T-cell (primary cell): ENCODE measurements around the gene BOD1L1. TPM values are rescaled to one million over a fixed set of nuclear protein-coding genes. Genes with fewer than 3 reads are reported as not detected.

Experiments
- ATAC-seq, 4 experiments: fragments of 200-7000 bp in 3 of 4; fragments of 150-1000 bp in 1 of 4; cut with Tn5 transposase; replicated peaks in 1 of 4; 1 replicate in 3 of 4; 2 replicates in 1 of 4; pipeline ENCODE4 v1.10.0; 2021; ENCODE audit warnings: moderate library complexity in 3 of 4, mild to moderate bottlenecking in 2 of 4, moderate number of reproducible peaks in 1 of 4
- CTCF ChIA-PET, 2 donors: fragments of 300-600 bp; sonication (Branson Sonifier 250); formaldehyde crosslinking; loops; one replicate each; lab custom pipeline; 2022; ENCODE audit warnings: antibody characterized with exemption in 2 of 2; lab: Charles Lee
- POLR2A ChIA-PET, 2 donors: fragments of 300-600 bp; sonication (Branson Sonifier 250); formaldehyde crosslinking; loops; one replicate each; lab custom pipeline; 2022; ENCODE audit warnings: antibody characterized with exemption in 2 of 2; lab: Charles Lee
- DNase-seq, 35 experiments: peaks; one replicate each; pipeline versions ENCODE4 v3.0.0 to v3.0.0-alpha.2; 2013 to 2023
- H3K27ac ChIP-seq: one replicate; pipeline ENCODE4 v1.5.1; 2013; ENCODE audit warnings: low read length
- H3K27me3 ChIP-seq, 2 experiments: replicated peaks in 1 of 2; 1 replicate in 1 of 2; 2 replicates in 1 of 2; pipeline versions ENCODE4 v1.6.1 to v1.7.0; 2013; ENCODE audit warnings: low read length in 1 of 2, mixed read lengths in 1 of 2; ENCODE audit not compliant: control insufficient read depth in 2 of 2, insufficient read depth in 2 of 2; ENCODE audit errors: extremely low read depth in 1 of 2
- H3K36me3 ChIP-seq, 2 donors: 1 replicate in 1 of 2; 2 replicates in 1 of 2; pipeline versions ENCODE4 v1.6.1 to v1.7.0; 2013; ENCODE audit warnings: low read length in 1 of 2; ENCODE audit not compliant: control insufficient read depth in 2 of 2, insufficient read depth in 1 of 2; ENCODE audit errors: extremely low read depth in 1 of 2
- H3K4me1 ChIP-seq, 2 experiments: 1 replicate in 1 of 2; 2 replicates in 1 of 2; pipeline versions ENCODE4 v1.6.1 to v1.7.0; 2013; ENCODE audit warnings: low read length in 2 of 2, mixed read lengths in 1 of 2; ENCODE audit not compliant: insufficient read depth in 2 of 2, control insufficient read depth in 1 of 2; ENCODE audit errors: extremely low read depth in 1 of 2
- H3K4me3 ChIP-seq, 2 donors: 1 replicate in 1 of 2; 2 replicates in 1 of 2; pipeline versions ENCODE4 v1.5.1 to v1.7.0; 2013; ENCODE audit warnings: mild to moderate bottlenecking in 2 of 2, low read length in 1 of 2, moderate library complexity in 1 of 2; ENCODE audit not compliant: control insufficient read depth in 1 of 2; ENCODE audit errors: extremely low read depth in 1 of 2
- H3K9me3 ChIP-seq: 2 replicates; pipeline ENCODE4 v1.7.0; 2013
- H3K27ac Mint-ChIP-seq, 2 donors: one replicate each; pipeline ENCODE4 v1.8.0; 2020 to 2021; ENCODE audit warnings: mild to moderate bottlenecking in 2 of 2, mixed read lengths in 2 of 2
- H3K27me3 Mint-ChIP-seq, 2 donors: one replicate each; pipeline ENCODE4 v1.8.0; 2021 to 2022; ENCODE audit warnings: mixed read lengths in 2 of 2
- H3K36me3 Mint-ChIP-seq: one replicate; pipeline ENCODE4 v1.8.0; 2021; ENCODE audit warnings: mixed read lengths
- H3K4me1 Mint-ChIP-seq, 3 donors: one replicate each; pipeline ENCODE4 v1.8.0; 2020 to 2022; ENCODE audit warnings: mixed read lengths in 3 of 3, mild to moderate bottlenecking in 1 of 3
- H3K4me3 Mint-ChIP-seq, 3 donors: one replicate each; pipeline ENCODE4 v1.8.0; 2020 to 2022; ENCODE audit warnings: mild to moderate bottlenecking in 3 of 3, mixed read lengths in 3 of 3, moderate library complexity in 3 of 3
- H3K9me3 Mint-ChIP-seq, 3 donors: one replicate each; pipeline ENCODE4 v1.8.0; 2020 to 2022; ENCODE audit warnings: mixed read lengths in 3 of 3
- WGBS: methylation state at CpG from one replicate; pipeline ENCODE4 v1.1.5; 2013; ENCODE audit warnings: missing lambda C conversion rate; ENCODE audit not compliant: insufficient coverage; 5-methylcytosine and 5-hydroxymethylcytosine counted together
- total RNA-seq, 35 experiments: library from RNA in 6 of 35; stranded (reverse) in 6 of 35; fragments of 120-200 nt in 1 of 35; gene quantifications; one replicate each; pipeline versions ENCODE4 v1.2.1 to v1.2.4 and lab custom pipeline; 2013 to 2026

The BOD1L1 gene
- total RNA-seq, 5 donors from 2014 or later (not counting 1 experiment from before 2014, with no cell fraction given): 48.3 to 57.1 (median 55.4) TPM

DNA sequence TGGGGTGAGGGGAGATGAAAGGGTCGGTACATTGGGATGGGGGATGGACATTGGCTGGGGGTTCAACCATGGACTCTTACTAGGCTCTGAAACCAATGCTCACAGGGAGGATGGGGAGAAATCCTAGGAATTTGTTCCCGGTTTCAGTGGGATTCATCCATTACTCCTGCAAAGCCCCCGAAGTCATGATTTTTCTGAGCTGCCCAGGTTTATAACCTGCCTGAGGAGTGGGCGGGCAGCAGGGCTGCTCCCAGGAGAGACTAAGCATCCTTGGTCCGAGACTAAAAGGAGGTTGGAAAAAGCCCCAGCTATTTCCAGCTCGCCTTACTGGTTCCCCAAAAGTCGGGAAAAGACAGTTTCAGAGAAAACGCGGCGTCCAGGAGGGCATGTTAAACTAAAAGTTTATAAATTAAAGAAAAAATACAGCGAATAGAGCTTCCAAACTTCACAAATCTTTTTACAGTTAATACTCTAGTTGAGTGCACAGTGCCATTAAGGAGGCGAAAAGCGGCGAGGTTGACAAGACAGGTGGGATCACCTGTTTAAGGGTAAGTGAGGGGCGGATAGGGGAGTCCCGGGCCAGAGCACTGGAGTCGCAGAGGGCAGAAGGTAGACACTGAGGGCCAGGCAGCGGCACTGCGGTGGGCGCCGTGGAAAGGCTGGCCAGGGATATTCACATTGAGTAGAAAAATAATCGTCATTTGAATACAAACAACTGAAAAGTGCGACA, 86.9 kb downstream of the BOD1L1 start:
- Histone ChIP-seq H3K9me3 (peaks cover 4% of the 10 kb centered on the region), H3K4me1 (peaks cover 4 to 69% of the 10 kb centered on the region in 2 experiments), H3K27me3 (peaks cover 30 to 92% of the 10 kb centered on the region in 2 experiments), H3K36me3 (no peaks in the 10 kb centered on the region), H3K4me3 (peak overlapping the region in 1 of 2 donors; percentile 44), H3K27ac (no peak overlapping the region)
- Mint-ChIP-seq H3K9me3 (peaks cover 0 to 14% (median 7%) of the 10 kb centered on the region in 3 donors), H3K27ac (peak overlapping the region in 1 of 2 donors; percentile 56), H3K4me1 (peaks cover 48 to 50% (median 48%) of the 10 kb centered on the region in 3 donors), H3K4me3 (peak overlapping the region in 2 of 3 donors; percentile 28 to 86), H3K36me3 (peaks cover 5% of the 10 kb centered on the region), H3K27me3 (peaks cover 60 to 85% of the 10 kb centered on the region in 2 donors)
- DNase-seq: no peak
- ChIA-PET CTCF (no interaction called here), POLR2A (interaction anchor here in 1 of 2 donors (0.7 kb wide), 1 partner anchor 12 kb away, joined by 3 read pairs; no protein-coding TSS in a partner anchor)
- no peak for ATAC-seq
- WGBS: 8% methylated on average over 11 of the region's 23 CpGs

DNA sequence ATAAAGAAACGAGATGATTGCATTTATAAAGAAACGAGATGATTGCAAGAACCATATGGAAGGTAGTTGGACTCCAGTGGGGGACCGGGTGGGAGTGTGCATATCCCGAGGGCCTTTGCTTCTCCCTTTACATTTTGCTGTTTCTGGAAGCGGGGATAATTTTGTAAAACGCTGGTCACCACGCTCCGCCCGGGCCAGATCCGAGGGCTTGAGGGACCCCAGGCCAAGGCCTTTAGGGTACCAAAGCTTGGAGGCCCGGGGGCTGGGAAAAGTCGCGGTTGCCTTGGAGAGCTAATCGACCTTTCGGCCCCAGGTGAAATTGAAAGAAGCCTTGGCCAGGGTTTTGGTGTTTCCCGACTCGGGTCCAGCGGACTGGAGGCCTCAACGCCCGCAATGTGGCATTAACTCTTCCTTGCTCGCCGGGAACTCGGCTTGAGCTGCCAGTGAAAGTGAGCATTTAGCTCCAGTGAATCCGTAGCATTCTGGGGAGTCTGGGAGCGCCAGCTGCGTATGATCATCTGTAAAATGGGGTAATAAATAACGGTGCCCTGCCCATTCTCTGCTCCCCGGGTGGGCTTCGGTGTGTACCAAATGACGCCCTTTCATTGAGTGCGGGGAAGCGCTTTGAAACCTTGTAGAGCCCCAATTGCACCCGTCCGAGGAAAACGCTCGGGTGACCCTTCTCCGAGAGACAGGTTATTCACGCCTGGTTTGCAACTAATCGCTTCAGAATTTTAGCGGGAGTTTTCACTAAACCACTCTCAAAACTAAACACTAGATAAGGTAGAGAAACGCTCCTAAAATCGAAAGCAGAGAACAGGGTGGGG, 87.7 kb downstream of the BOD1L1 start:
- no peak for DNase-seq
- CTCF ChIA-PET: no interaction called here
- peak overlapping the region in 1 of 2 donors; percentile 44 for H3K4me3 ChIP-seq
- H3K4me1 ChIP-seq: peaks cover 2 to 66% of the 10 kb centered on the region in 2 experiments
- H3K4me1 Mint-ChIP-seq: peaks cover 42 to 44% (median 42%) of the 10 kb centered on the region in 3 donors
- POLR2A ChIA-PET: interaction anchor here in 1 of 2 donors (0.7 kb wide), 1 partner anchor 12 kb away, joined by 3 read pairs; no protein-coding TSS in a partner anchor
- H3K4me3 Mint-ChIP-seq: peak overlapping the region in 2 of 3 donors; percentile 39 to 86
- H3K27ac ChIP-seq: no peak overlapping the region
- peaks cover 4% of the 10 kb centered on the region for H3K9me3 ChIP-seq
- H3K27me3 ChIP-seq: peaks cover 30 to 96% of the 10 kb centered on the region in 2 experiments
- H3K27ac Mint-ChIP-seq: peak overlapping the region in 1 of 2 donors; percentile 34
- no peaks in the 10 kb centered on the region for H3K36me3 ChIP-seq
- peaks cover 5% of the 10 kb centered on the region for H3K36me3 Mint-ChIP-seq
- peaks cover 53 to 85% of the 10 kb centered on the region in 2 donors for H3K27me3 Mint-ChIP-seq
- WGBS: 12% methylated on average over 36 of the region's 42 CpGs
- peaks cover 0 to 14% (median 7%) of the 10 kb centered on the region in 3 donors for H3K9me3 Mint-ChIP-seq
- ATAC-seq: no peak

- H3K4me1 Mint-ChIP-seq: peaks cover 41 to 44% (median 43%) of the 10 kb centered on the region in 3 donors
- no peaks in the 10 kb centered on the region for H3K36me3 ChIP-seq
- no peak overlapping the region for H3K27ac ChIP-seq
- CTCF ChIA-PET: no interaction called here
- peaks cover 4% of the 10 kb centered on the region for H3K9me3 ChIP-seq
- ATAC-seq: no peak
- POLR2A ChIA-PET: no interaction called here
- H3K36me3 Mint-ChIP-seq: peaks cover 5% of the 10 kb centered on the region
- H3K9me3 Mint-ChIP-seq: peaks cover 0 to 14% (median 7%) of the 10 kb centered on the region in 3 donors
- peaks cover 2 to 61% of the 10 kb centered on the region in 2 experiments for H3K4me1 ChIP-seq
- H3K27me3 ChIP-seq: peaks cover 35 to 99% of the 10 kb centered on the region in 2 experiments
- peak overlapping the region in 1 of 3 donors; percentile 86 for H3K4me3 Mint-ChIP-seq
- WGBS: 10% methylated on average over 14 of the region's 23 CpGs
- H3K27ac Mint-ChIP-seq: peak overlapping the region in 1 of 2 donors; percentile 34
- H3K27me3 Mint-ChIP-seq: peaks cover 56 to 92% of the 10 kb centered on the region in 2 donors
- DNase-seq: no peak
- H3K4me3 ChIP-seq: peak overlapping the region in 1 of 2 donors; percentile 25
Measured at GRCh38 chr4:13539047-13539618, 88.4 kb downstream of the BOD1L1 start.

DNA sequence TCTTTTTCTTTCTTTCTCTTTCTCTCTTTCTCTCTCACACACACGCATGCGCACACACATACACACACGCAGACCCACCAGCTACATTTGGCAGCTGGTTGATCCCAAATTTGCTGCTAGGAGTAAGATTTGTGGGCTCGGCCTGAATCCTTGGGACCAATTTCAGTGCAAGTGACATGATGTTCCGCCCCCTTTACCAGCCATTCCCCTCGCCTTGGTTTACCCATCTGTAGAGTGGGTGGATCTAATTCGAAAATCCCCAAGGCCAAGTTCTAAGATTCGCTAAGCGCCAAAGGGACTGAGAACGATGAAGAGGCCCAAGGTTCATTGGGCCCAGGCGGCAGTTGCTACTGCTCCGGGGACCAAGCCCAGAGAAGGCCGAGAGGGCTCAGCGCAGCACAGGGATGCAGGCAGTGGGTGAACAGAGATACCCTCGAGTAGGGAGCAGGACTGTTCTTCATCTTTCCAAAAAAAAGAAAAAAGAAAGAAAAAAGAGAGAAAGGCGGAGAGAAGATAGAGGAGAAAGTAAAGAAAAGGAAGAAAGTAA, 89.0 kb downstream of the BOD1L1 start:
- Histone ChIP-seq H3K4me1 (peaks cover 2 to 55% of the 10 kb centered on the region in 2 experiments), H3K27ac (no peak overlapping the region), H3K4me3 (peak overlapping the region in 1 of 2 donors; percentile 25), H3K9me3 (peaks cover 4% of the 10 kb centered on the region), H3K36me3 (no peaks in the 10 kb centered on the region), H3K27me3 (peaks cover 36 to 99% of the 10 kb centered on the region in 2 experiments)
- DNase-seq (no peak), ATAC-seq (no peak)
- peaks cover 61 to 96% of the 10 kb centered on the region in 2 donors for H3K27me3 Mint-ChIP-seq
- peaks cover 41 to 44% (median 44%) of the 10 kb centered on the region in 3 donors for H3K4me1 Mint-ChIP-seq
- H3K36me3 Mint-ChIP-seq: peaks cover 5% of the 10 kb centered on the region
- 26% methylated on average over 9 of the region's 16 CpGs for WGBS
- peaks cover 0 to 14% (median 7%) of the 10 kb centered on the region in 3 donors for H3K9me3 Mint-ChIP-seq
- CTCF ChIA-PET: no interaction called here
- POLR2A ChIA-PET: no interaction called here
- peak overlapping the region in 1 of 3 donors; percentile 86 for H3K4me3 Mint-ChIP-seq
- peak overlapping the region in 1 of 2 donors; percentile 83 for H3K27ac Mint-ChIP-seq

- H3K27ac Mint-ChIP-seq: no peak overlapping the region
- H3K27me3 Mint-ChIP-seq: peaks cover 60 to 95% of the 10 kb centered on the region in 2 donors
- H3K4me1 Mint-ChIP-seq: peaks cover 35 to 41% (median 37%) of the 10 kb centered on the region in 3 donors
- ChIA-PET CTCF (no interaction called here), POLR2A (no interaction called here)
- Histone ChIP-seq H3K4me3 (peak overlapping the region in 1 of 2 donors; percentile 35), H3K27me3 (peaks cover 36 to 99% of the 10 kb centered on the region in 2 experiments), H3K36me3 (no peaks in the 10 kb centered on the region), H3K9me3 (peaks cover 4% of the 10 kb centered on the region), H3K4me1 (peaks cover 2 to 48% of the 10 kb centered on the region in 2 experiments), H3K27ac (no peak overlapping the region)
- H3K9me3 Mint-ChIP-seq: peaks cover 0 to 14% (median 7%) of the 10 kb centered on the region in 3 donors
- no peak for DNase-seq
- ATAC-seq: no peak
- 4% methylated on average over 6 of the region's 10 CpGs for WGBS
- peak overlapping the region in 1 of 3 donors; percentile 86 for H3K4me3 Mint-ChIP-seq
- peaks cover 5% of the 10 kb centered on the region for H3K36me3 Mint-ChIP-seq
Measured at GRCh38 chr4:13537832-13538177, 89.7 kb downstream of the BOD1L1 start.
